H9 (cell line): ENCODE data around the gene VNN1. TPM values are rescaled to one million over a fixed set of nuclear protein-coding genes. Genes with fewer than 3 reads are reported as not detected.

ENCODE experiments used
- DNase-seq: peaks from one replicate; pipeline ENCODE4 v3.0.0-alpha.2; 2017
- H2AFZ ChIP-seq: one replicate; pipeline ENCODE4 v1.6.1; 2013; ENCODE audit warnings: mild to moderate bottlenecking, low read length, control low read depth, moderate library complexity
- H2AK5ac ChIP-seq: 2 replicates; pipeline ENCODE4 v1.6.1; 2013; ENCODE audit warnings: low read length, control low read depth, mixed read lengths; ENCODE audit not compliant: insufficient read length
- H2BK120ac ChIP-seq: one replicate; pipeline ENCODE4 v1.6.1; 2013; ENCODE audit warnings: low read depth, mild to moderate bottlenecking, low read length, control low read depth, inconsistent platforms; ENCODE audit not compliant: poor library complexity, severe bottlenecking
- H2BK12ac ChIP-seq: 2 replicates; pipeline ENCODE4 v1.6.1; 2013; ENCODE audit warnings: low read length, control low read depth, mixed read lengths, low read depth; ENCODE audit not compliant: insufficient read length
- H2BK15ac ChIP-seq: 2 replicates; pipeline ENCODE4 v1.6.1; 2013; ENCODE audit warnings: low read depth, low read length, control low read depth
- H2BK20ac ChIP-seq: one replicate; pipeline ENCODE4 v1.6.1; 2013; ENCODE audit warnings: low read depth, mild to moderate bottlenecking, low read length, control low read depth, inconsistent platforms; ENCODE audit not compliant: poor library complexity, severe bottlenecking
- H2BK5ac ChIP-seq: 2 replicates; pipeline ENCODE4 v1.6.1; 2013; ENCODE audit warnings: low read length, control low read depth, mixed read lengths; ENCODE audit not compliant: insufficient read length
- H3K14ac ChIP-seq: 2 replicates; pipeline ENCODE4 v1.6.1; 2013; ENCODE audit warnings: low read length, control low read depth; ENCODE audit not compliant: insufficient read depth
- H3K18ac ChIP-seq: 2 replicates; pipeline ENCODE4 v1.6.1; 2013; ENCODE audit warnings: low read depth, mild to moderate bottlenecking, mixed read lengths, low read length, control low read depth; ENCODE audit not compliant: insufficient read length
- H3K23ac ChIP-seq: 2 replicates; pipeline ENCODE4 v1.6.1; 2013; ENCODE audit warnings: low read length, control low read depth, mixed read lengths, low read depth; ENCODE audit not compliant: insufficient read length
- H3K23me2 ChIP-seq: 2 replicates; pipeline ENCODE4 v1.6.1; 2013; ENCODE audit warnings: low read depth, mild to moderate bottlenecking, mixed read lengths, low read length, control low read depth; ENCODE audit not compliant: insufficient read length, poor library complexity, severe bottlenecking
- H3K27ac ChIP-seq: 2 replicates; pipeline ENCODE4 v1.5.1; 2013; ENCODE audit warnings: low read length, control low read depth, mixed read lengths, low read depth; ENCODE audit not compliant: insufficient read length
- H3K27me3 ChIP-seq: 2 replicates; pipeline ENCODE4 v1.6.1; 2013; ENCODE audit warnings: low read length, control low read depth, inconsistent platforms; ENCODE audit not compliant: insufficient read depth
- H3K4ac ChIP-seq: 2 replicates; pipeline ENCODE4 v1.6.1; 2013; ENCODE audit warnings: low read depth, mild to moderate bottlenecking, control low read depth, inconsistent platforms, low read length, moderate library complexity
- H3K4me1 ChIP-seq: 2 replicates; pipeline ENCODE4 v1.6.1; 2013; ENCODE audit warnings: low read length, control low read depth, inconsistent platforms; ENCODE audit not compliant: insufficient read depth
- H3K4me2 ChIP-seq: 2 replicates; pipeline ENCODE4 v1.6.1; 2013; ENCODE audit warnings: low read length, control low read depth, mixed read lengths; ENCODE audit not compliant: insufficient read length, insufficient read depth
- H3K56ac ChIP-seq: 2 replicates; pipeline ENCODE4 v1.6.1; 2013; ENCODE audit warnings: low read depth, mild to moderate bottlenecking, mixed read lengths, low read length, control low read depth; ENCODE audit not compliant: insufficient read length
- H3K79me1 ChIP-seq: 2 replicates; pipeline ENCODE4 v1.6.1; 2013; ENCODE audit warnings: low read depth, mild to moderate bottlenecking, moderate library complexity, low read length, control low read depth, inconsistent platforms; ENCODE audit not compliant: insufficient read depth, poor library complexity, severe bottlenecking
- H3K79me2 ChIP-seq: 2 replicates; pipeline ENCODE4 v1.6.1; 2013; ENCODE audit warnings: low read length, control low read depth, inconsistent platforms; ENCODE audit not compliant: insufficient read depth
- H3K9ac ChIP-seq: 2 replicates; pipeline ENCODE4 v1.6.1; 2013; ENCODE audit warnings: low read length, control low read depth, mixed read lengths; ENCODE audit not compliant: insufficient read length; ENCODE audit errors: extremely low read depth
- H3K9me3 ChIP-seq: one replicate; pipeline ENCODE4 v1.6.1; 2013; ENCODE audit warnings: low read depth, low read length, inconsistent platforms; ENCODE audit not compliant: control insufficient read depth
- H3T11ph ChIP-seq: one replicate; pipeline ENCODE4 v1.6.1; 2013; ENCODE audit warnings: mild to moderate bottlenecking, low read length, control low read depth, inconsistent platforms
- H4K20me1 ChIP-seq: one replicate; pipeline ENCODE4 v1.6.1; 2013; ENCODE audit not compliant: control insufficient read depth, insufficient read length, insufficient read depth
- H4K5ac ChIP-seq: 2 replicates; pipeline ENCODE4 v1.6.1; 2013; ENCODE audit warnings: low read depth, mild to moderate bottlenecking, mixed read lengths, low read length, control low read depth; ENCODE audit not compliant: insufficient read length
- H4K8ac ChIP-seq: replicated peaks from 2 replicates; pipeline ENCODE4 v1.6.1; 2013; ENCODE audit warnings: low read length, control low read depth, mixed read lengths, low read depth; ENCODE audit not compliant: insufficient read length
- H4K91ac ChIP-seq: 2 replicates; pipeline ENCODE4 v1.6.1; 2013; ENCODE audit warnings: low read depth, mild to moderate bottlenecking, moderate library complexity, mixed read lengths, low read length, control low read depth; ENCODE audit not compliant: insufficient read length
- H3K27ac Mint-ChIP-seq, 3 experiments: 2 replicates in 2 of 3; 3 replicates in 1 of 3; pipeline ENCODE4 v1.8.0; 2020 to 2021; ENCODE audit warnings: mixed read lengths in 3 of 3, mild to moderate bottlenecking in 1 of 3, moderate library complexity in 1 of 3
- H3K27me3 Mint-ChIP-seq: 2 replicates; pipeline ENCODE4 v1.8.0; 2021; ENCODE audit warnings: low read depth, mild to moderate bottlenecking, moderate library complexity, mixed read lengths
- H3K36me3 Mint-ChIP-seq, 3 experiments: 2 replicates in 2 of 3; 3 replicates in 1 of 3; pipeline ENCODE4 v1.8.0; 2020 to 2021; ENCODE audit warnings: low read depth in 3 of 3, mixed read lengths in 3 of 3; ENCODE audit not compliant: insufficient read depth in 1 of 3
- H3K4me1 Mint-ChIP-seq, 2 experiments: 2 replicates each; pipeline ENCODE4 v1.8.0; 2020; ENCODE audit warnings: mixed read lengths in 2 of 2
- H3K4me3 Mint-ChIP-seq, 2 experiments: 2 replicates in 1 of 2; 3 replicates in 1 of 2; pipeline ENCODE4 v1.8.0; 2020 to 2021; ENCODE audit warnings: mild to moderate bottlenecking in 2 of 2, mixed read lengths in 2 of 2, moderate library complexity in 1 of 2
- H3K9me3 Mint-ChIP-seq, 2 experiments: 2 replicates in 1 of 2; 3 replicates in 1 of 2; pipeline ENCODE4 v1.8.0; 2020; ENCODE audit warnings: mild to moderate bottlenecking in 2 of 2, mixed read lengths in 2 of 2, moderate library complexity in 1 of 2
- WGBS: extraction: QIAGEN DNeasy Blood & Tissue Kit; methylation state at CpG from one replicate; pipeline ENCODE4 v1.1.7; 2013; ENCODE audit warnings: missing lambda C conversion rate, low lambda C conversion rate, mixed read lengths; ENCODE audit not compliant: insufficient read length; ENCODE audit errors: extremely low coverage; 5-methylcytosine and 5-hydroxymethylcytosine counted together
- total RNA-seq: library from RNA; stranded (reverse); gene quantifications from 2 replicates; pipeline ENCODE4 v1.2.1, GENCODE V29; 2021
- TF ChIP-seq, protein P1 (sequence below): fragments of 200-600 bp; sonication (generic); conservative IDR thresholded peaks from 3 replicates; pipeline ENCODE4 v1.8.0; 2021; ENCODE audit warnings: antibody characterized with exemption, mild to moderate bottlenecking

Gene VNN1
- total RNA-seq, 1 experiment from 2014 or later, result not detected

DNA sequence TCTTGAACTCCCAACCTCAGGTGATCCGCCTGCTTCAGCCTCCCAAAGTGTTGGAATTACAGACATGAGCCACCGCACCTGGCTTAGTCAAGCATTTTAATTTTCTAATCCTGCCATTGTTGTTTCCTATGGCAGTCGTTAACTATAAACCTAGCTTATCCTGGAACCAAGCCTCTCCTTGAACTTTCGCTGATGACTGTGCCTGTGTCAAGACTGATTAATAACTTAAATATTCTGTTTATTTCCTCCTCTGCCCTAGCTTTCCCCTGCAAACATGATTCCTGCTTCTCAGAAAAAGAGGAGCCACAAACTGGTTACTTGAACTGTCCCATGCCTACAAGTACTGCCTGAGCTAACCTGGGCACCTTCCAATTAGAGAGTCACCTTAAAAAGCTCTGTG, 1.5 kb downstream of the VNN1 start:
- Histone ChIP-seq H3K23me2 (no peaks in the 10 kb centered on the region), H3K27ac (no peak overlapping the region), H3K9me3 (no peaks in the 10 kb centered on the region), H3K79me2 (no peaks in the 10 kb centered on the region), H2AK5ac (no peak overlapping the region), H3T11ph (no peak overlapping the region), H4K5ac (no peak overlapping the region), H2BK12ac (no peak overlapping the region), H2BK5ac (no peak overlapping the region), H4K91ac (no peak overlapping the region), H3K79me1 (no peaks in the 10 kb centered on the region), H2BK20ac (no peak overlapping the region), H3K4me1 (no peaks in the 10 kb centered on the region), H4K20me1 (no peaks in the 10 kb centered on the region), H3K27me3 (no peaks in the 10 kb centered on the region), H2BK120ac (no peak overlapping the region), H3K18ac (no peak overlapping the region), H3K14ac (no peak overlapping the region), H2AFZ (no peak overlapping the region), H3K23ac (no peak overlapping the region), H2BK15ac (no peak overlapping the region), H3K56ac (no peak overlapping the region), H3K4ac (no peak overlapping the region), H3K9ac (no peak overlapping the region), H4K8ac (no peak overlapping the region), H3K4me2 (no peak overlapping the region)
- H3K4me3 Mint-ChIP-seq, result no peak overlapping the region
- H3K27ac Mint-ChIP-seq, result no peak overlapping the region; a peak in 2 of 7 replicates
- WGBS, result no CpG with 5 or more reads among the region's 4 CpGs
- H3K36me3 Mint-ChIP-seq, result no peaks in the 10 kb centered on the region
- no peaks in the 10 kb centered on the region for H3K9me3 Mint-ChIP-seq
- TF ChIP-seq, protein P1, sequence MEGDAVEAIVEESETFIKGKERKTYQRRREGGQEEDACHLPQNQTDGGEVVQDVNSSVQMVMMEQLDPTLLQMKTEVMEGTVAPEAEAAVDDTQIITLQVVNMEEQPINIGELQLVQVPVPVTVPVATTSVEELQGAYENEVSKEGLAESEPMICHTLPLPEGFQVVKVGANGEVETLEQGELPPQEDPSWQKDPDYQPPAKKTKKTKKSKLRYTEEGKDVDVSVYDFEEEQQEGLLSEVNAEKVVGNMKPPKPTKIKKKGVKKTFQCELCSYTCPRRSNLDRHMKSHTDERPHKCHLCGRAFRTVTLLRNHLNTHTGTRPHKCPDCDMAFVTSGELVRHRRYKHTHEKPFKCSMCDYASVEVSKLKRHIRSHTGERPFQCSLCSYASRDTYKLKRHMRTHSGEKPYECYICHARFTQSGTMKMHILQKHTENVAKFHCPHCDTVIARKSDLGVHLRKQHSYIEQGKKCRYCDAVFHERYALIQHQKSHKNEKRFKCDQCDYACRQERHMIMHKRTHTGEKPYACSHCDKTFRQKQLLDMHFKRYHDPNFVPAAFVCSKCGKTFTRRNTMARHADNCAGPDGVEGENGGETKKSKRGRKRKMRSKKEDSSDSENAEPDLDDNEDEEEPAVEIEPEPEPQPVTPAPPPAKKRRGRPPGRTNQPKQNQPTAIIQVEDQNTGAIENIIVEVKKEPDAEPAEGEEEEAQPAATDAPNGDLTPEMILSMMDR, result no peak
- H3K4me1 Mint-ChIP-seq, result peaks cover 2% of the 10 kb centered on the region in 2 experiments; a peak in 2 of 4 replicates
- H3K27me3 Mint-ChIP-seq, result no peaks in the 10 kb centered on the region
- no peak for DNase-seq
